ENCODE results near the gene APOL6. TPM values are rescaled to one million over a fixed set of nuclear protein-coding genes. Genes with fewer than 3 reads are reported as not detected.

APOL6 gene
- total and polyA plus RNA-seq, 11 donors: 2.3 to 55.8 (median 6.7) TPM

GRCh38 chr22:35657571-35658312 is 9.5 kb downstream of the APOL6 start:
- 60 to 70% (median 69%) methylated on average over 5 of the region's 5 CpGs for WGBS, 4 donors
- intact Hi-C loops (cut with DNase I): no loop called here
- peaks cover 0 to 84% (median 45%) of the 10 kb centered on the region in 9 donors for H3K36me3 ChIP-seq

GRCh38 chr22:35660291-35661127 is 12.3 kb downstream of the APOL6 start:
- ATAC-seq (peak in 1 of 4 donors; percentile 56), DNase-seq (no peak)
- 71 to 96% (median 85%) methylated on average over 2 of the region's 2 CpGs for WGBS, 4 donors
- Histone ChIP-seq H3K4me3 (no peak overlapping the region), H3K4me1 (peaks cover 0 to 57% (median 8%) of the 10 kb centered on the region in 12 donors), H3K36me3 (peaks cover 0 to 75% (median 45%) of the 10 kb centered on the region in 9 donors), H3K27ac (peak overlapping the region in 3 of 12 donors; percentile 27 to 82 (median 32)), H3K9me3 (peaks cover 0 to 14% (median 4%) of the 10 kb centered on the region in 12 donors), H3K27me3 (no peaks in the 10 kb centered on the region)
- TF ChIP-seq, protein P1, sequence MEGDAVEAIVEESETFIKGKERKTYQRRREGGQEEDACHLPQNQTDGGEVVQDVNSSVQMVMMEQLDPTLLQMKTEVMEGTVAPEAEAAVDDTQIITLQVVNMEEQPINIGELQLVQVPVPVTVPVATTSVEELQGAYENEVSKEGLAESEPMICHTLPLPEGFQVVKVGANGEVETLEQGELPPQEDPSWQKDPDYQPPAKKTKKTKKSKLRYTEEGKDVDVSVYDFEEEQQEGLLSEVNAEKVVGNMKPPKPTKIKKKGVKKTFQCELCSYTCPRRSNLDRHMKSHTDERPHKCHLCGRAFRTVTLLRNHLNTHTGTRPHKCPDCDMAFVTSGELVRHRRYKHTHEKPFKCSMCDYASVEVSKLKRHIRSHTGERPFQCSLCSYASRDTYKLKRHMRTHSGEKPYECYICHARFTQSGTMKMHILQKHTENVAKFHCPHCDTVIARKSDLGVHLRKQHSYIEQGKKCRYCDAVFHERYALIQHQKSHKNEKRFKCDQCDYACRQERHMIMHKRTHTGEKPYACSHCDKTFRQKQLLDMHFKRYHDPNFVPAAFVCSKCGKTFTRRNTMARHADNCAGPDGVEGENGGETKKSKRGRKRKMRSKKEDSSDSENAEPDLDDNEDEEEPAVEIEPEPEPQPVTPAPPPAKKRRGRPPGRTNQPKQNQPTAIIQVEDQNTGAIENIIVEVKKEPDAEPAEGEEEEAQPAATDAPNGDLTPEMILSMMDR (IDR thresholded peaks at IDR 0.05): no peak
- intact Hi-C loops (cut with DNase I): no loop called here

More at GRCh38 chr22:35657571-35658312, 9.5 kb downstream of the APOL6 start:
- Histone ChIP-seq H3K27ac (no peak overlapping the region), H3K4me3 (no peak overlapping the region), H3K9me3 (peaks cover 0 to 3% (median 0%) of the 10 kb centered on the region in 12 donors), H3K4me1 (peaks cover 0 to 59% (median 4%) of the 10 kb centered on the region in 12 donors), H3K27me3 (no peaks in the 10 kb centered on the region)
- ATAC-seq: peak in 1 of 4 donors; percentile 50
- TF ChIP-seq, protein P1 (IDR thresholded peaks at IDR 0.05): no peak
- TF ChIP-seq POLR2A (IDR thresholded peaks at IDR 0.05): no peak
- DNase-seq: no peak

DNA sequence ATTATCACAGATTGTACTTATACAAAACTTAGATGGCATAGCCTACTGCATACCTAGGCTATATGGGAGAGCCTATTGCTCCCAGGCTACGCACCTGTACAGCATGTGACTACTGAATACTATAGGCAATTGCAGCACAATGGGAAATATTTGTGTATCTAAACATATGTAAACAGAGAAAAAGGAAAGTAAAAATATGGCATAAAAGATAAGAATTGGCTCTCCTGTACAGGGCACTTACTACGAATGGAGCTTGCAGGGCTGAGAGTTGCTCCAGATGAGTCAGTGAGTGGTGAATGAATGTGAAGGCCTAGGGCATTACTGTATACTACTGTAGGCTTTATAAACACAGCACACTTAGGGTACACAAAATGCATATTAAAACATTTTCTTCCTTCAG is 13.2 kb downstream of the APOL6 start:
- Histone ChIP-seq H3K9me3 (peaks cover 0 to 20% (median 8%) of the 10 kb centered on the region in 12 donors), H3K4me3 (no peak overlapping the region), H3K4me1 (peaks cover 0 to 53% (median 8%) of the 10 kb centered on the region in 12 donors), H3K27ac (peak overlapping the region in 1 of 12 donors; percentile 82), H3K36me3 (peaks cover 3 to 72% (median 36%) of the 10 kb centered on the region in 9 donors), H3K27me3 (no peaks in the 10 kb centered on the region)
- DNase-seq: no peak
- ATAC-seq: no peak
- intact Hi-C loops (cut with DNase I): no loop called here
- TF ChIP-seq POLR2A (IDR thresholded peaks at IDR 0.05): no peak
- TF ChIP-seq, protein P1 (IDR thresholded peaks at IDR 0.05): no peak
- 84 to 94% (median 86%) methylated on average over 2 of the region's 2 CpGs for WGBS, 4 donors

DNA sequence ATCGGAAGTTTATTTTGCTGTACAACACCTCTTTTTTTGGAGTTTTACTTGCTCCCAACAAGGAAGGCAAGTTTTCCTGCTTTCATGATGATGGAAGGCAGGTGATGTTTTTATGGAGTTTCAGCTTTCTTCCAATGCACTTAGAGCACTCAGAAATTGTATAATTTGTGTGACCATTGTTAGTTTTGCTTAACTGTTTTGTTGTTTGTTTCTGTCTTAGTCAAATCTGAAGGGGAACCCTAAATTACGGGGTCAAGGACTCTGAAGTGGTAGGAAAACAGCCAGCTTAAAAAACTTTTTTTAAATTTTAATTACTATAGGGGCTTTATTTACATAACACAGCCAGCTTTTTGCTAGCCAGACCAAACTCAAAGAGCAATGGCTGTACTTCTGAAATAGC is 14.7 kb downstream of the APOL6 start:
- Histone ChIP-seq H3K27ac (peak overlapping the region in 9 of 12 donors; percentile 6 to 67 (median 39)), H3K36me3 (peaks cover 3 to 72% (median 23%) of the 10 kb centered on the region in 9 donors), H3K4me3 (peak overlapping the region in 2 of 12 donors; percentile 15 to 27), H3K9me3 (peaks cover 0 to 30% (median 10%) of the 10 kb centered on the region in 12 donors), H3K4me1 (peaks cover 0 to 48% (median 8%) of the 10 kb centered on the region in 12 donors), H3K27me3 (no peaks in the 10 kb centered on the region)
- ATAC-seq (no peak), DNase-seq (no peak)
- TF ChIP-seq, protein P1 (IDR thresholded peaks at IDR 0.05): no peak
- TF ChIP-seq POLR2A (IDR thresholded peaks at IDR 0.05): no peak
- WGBS, 4 donors: 82 to 95% (median 91%) methylated on average over 2 of the region's 2 CpGs
- intact Hi-C loops (cut with DNase I): no loop called here
